SK-N-SH (cell line): Measurements from ENCODE around the gene PPP2R5C. TPM values are rescaled to one million over a fixed set of nuclear protein-coding genes. Genes with fewer than 3 reads are reported as not detected.

Experiments
- CTCF ChIA-PET: fragments of 300-600, 350-600 bp; formaldehyde crosslinking; extraction: SDS; loops from one replicate; lab custom pipeline; 2021; lab: Yijun Ruan, JAX
- POLR2A ChIA-PET: fragments of 350-600 bp; sonication (Branson Sonifier 250); formaldehyde crosslinking; extraction: SDS; loops from one replicate; lab custom pipeline; 2020; ENCODE audit warnings: antibody characterized with exemption, inconsistent platforms; lab: Yijun Ruan, JAX
- DNase-seq: peaks from one replicate; pipeline ENCODE4 v3.0.0; 2012
- H2AFZ ChIP-seq: fragments of 200-600 bp; sonication (generic); 2 replicates; pipeline ENCODE4 v1.8.1; 2016; ENCODE audit warnings: antibody characterized with exemption, mild to moderate bottlenecking, low read depth
- H3F3A ChIP-seq: fragments of 200-600 bp; sonication (generic); replicated peaks from 2 replicates; pipeline ENCODE3; 2016; ENCODE audit warnings: antibody characterized with exemption, mild to moderate bottlenecking; ENCODE audit not compliant: insufficient read depth
- H3K27ac ChIP-seq, 2 experiments: fragments of 200-500 bp in 1 of 2; fragments of 200-600 bp in 1 of 2; sonication (Bioruptor generic) in 1 of 2; sonication (generic), shearing (Covaris generic) in 1 of 2; 2 replicates each; pipeline versions ENCODE4 v1.5.1 to v1.6.1; 2014 to 2016; ENCODE audit warnings: low read depth in 2 of 2, inconsistent platforms in 1 of 2, low read length in 1 of 2, mild to moderate bottlenecking in 1 of 2, mixed read lengths in 1 of 2
- H3K27me3 ChIP-seq: fragments of 200-600 bp; sonication (generic), shearing (Covaris generic); 2 replicates; pipeline ENCODE4 v1.6.1; 2016; ENCODE audit warnings: mixed run types; ENCODE audit not compliant: insufficient read depth
- H3K36me3 ChIP-seq, 2 experiments: fragments of 200-500 bp in 1 of 2; fragments of 200-600 bp in 1 of 2; sonication (Bioruptor generic) in 1 of 2; sonication (generic) in 1 of 2; replicated peaks in 1 of 2; 2 replicates each; pipeline versions ENCODE3 to v1.5.1; 2014 to 2016; ENCODE audit warnings: low read length in 1 of 2, mild to moderate bottlenecking in 1 of 2; ENCODE audit not compliant: insufficient read depth in 2 of 2, control insufficient read depth in 1 of 2
- H3K4me1 ChIP-seq, 2 experiments: fragments of 200-500 bp in 1 of 2; fragments of 200-600 bp in 1 of 2; sonication (Bioruptor generic) in 1 of 2; sonication (generic), shearing (Covaris generic) in 1 of 2; 2 replicates each; pipeline versions ENCODE4 v1.5.1 to v1.6.1; 2014 to 2016; ENCODE audit warnings: low read depth in 1 of 2, low read length in 1 of 2, mixed run types in 1 of 2; ENCODE audit not compliant: insufficient read depth in 2 of 2, control insufficient read depth in 1 of 2
- H3K4me2 ChIP-seq: fragments of 200-600 bp; sonication (generic), shearing (Covaris generic); 2 replicates; pipeline ENCODE4 v1.6.1; 2017; ENCODE audit warnings: mixed run types
- H3K4me3 ChIP-seq, 2 experiments: fragments of 200-500 bp in 1 of 2; fragments of 200-600 bp in 1 of 2; sonication (Bioruptor generic) in 1 of 2; sonication (generic), shearing (Covaris generic) in 1 of 2; 2 replicates each; pipeline versions ENCODE4 v1.5.1 to v1.8.1; 2014 to 2016; ENCODE audit warnings: low read depth in 2 of 2, inconsistent platforms in 1 of 2, low read length in 1 of 2, mild to moderate bottlenecking in 1 of 2, mixed read lengths in 1 of 2, moderate library complexity in 1 of 2
- H3K79me2 ChIP-seq: fragments of 200-600 bp; sonication (generic); 2 replicates; pipeline ENCODE4 v1.8.1; 2017; ENCODE audit warnings: mild to moderate bottlenecking; ENCODE audit not compliant: insufficient read depth
- H3K9ac ChIP-seq: fragments of 200-600 bp; sonication (generic); 2 replicates; pipeline ENCODE4 v1.6.1; 2017; ENCODE audit warnings: mixed run types
- H3K9me2 ChIP-seq: fragments of 200-600 bp; sonication (generic); 2 replicates; pipeline ENCODE4 v1.6.1; 2017; ENCODE audit warnings: mixed run types
- H3K9me3 ChIP-seq: fragments of 200-600 bp; sonication (generic); 2 replicates; pipeline ENCODE4 v1.6.1; 2017; ENCODE audit warnings: mixed run types, mild to moderate bottlenecking, moderate library complexity
- H4K20me1 ChIP-seq: fragments of 200-600 bp; sonication (generic); 2 replicates; pipeline ENCODE4 v1.6.1; 2017; ENCODE audit warnings: mild to moderate bottlenecking, mixed run types; ENCODE audit not compliant: insufficient read depth
- CHD2 ChIP-seq: fragments of 150-350 bp; IDR thresholded peaks from 2 replicates; pipeline ENCODE4 v1.6.1; 2018; ENCODE audit warnings: low read length; ENCODE audit not compliant: partially characterized antibody
- ELF1 ChIP-seq: IDR thresholded peaks from 2 replicates; pipeline ENCODE4 v1.4.0; 2012
- EP300 ChIP-seq, 2 experiments: IDR thresholded peaks; 2 replicates each; pipeline versions ENCODE4 v1.4.0 to v1.6.1; 2012; ENCODE audit warnings: borderline replicate concordance in 1 of 2, low read depth in 1 of 2, low read length in 1 of 2
- FOSL2 ChIP-seq: IDR thresholded peaks from 2 replicates; pipeline ENCODE4 v1.4.0; 2012; ENCODE audit warnings: low read depth, mild to moderate bottlenecking, moderate library complexity, borderline replicate concordance
- GABPA ChIP-seq: IDR thresholded peaks from 2 replicates; pipeline ENCODE4 v1.4.0; 2012; ENCODE audit warnings: low read depth, mild to moderate bottlenecking
- GATA2 ChIP-seq: sonication (generic); formaldehyde crosslinking; IDR thresholded peaks from 2 replicates; pipeline ENCODE4 v1.5.0; 2020; ENCODE audit warnings: mild to moderate bottlenecking, missing genetic modification reagents
- MEF2A ChIP-seq: IDR thresholded peaks from 2 replicates; pipeline ENCODE4 v1.4.0; 2012; ENCODE audit warnings: low read depth, borderline replicate concordance
- MXI1 ChIP-seq: IDR thresholded peaks from 2 replicates; pipeline ENCODE4 v1.6.1; 2012; ENCODE audit warnings: mild to moderate bottlenecking, low read depth, low read length, improper control_type of control experiment
- NFIC ChIP-seq: IDR thresholded peaks from 2 replicates; pipeline ENCODE4 v1.4.0; 2012; ENCODE audit warnings: borderline replicate concordance
- RAD21 ChIP-seq: IDR thresholded peaks from 2 replicates; pipeline ENCODE4 v1.6.1; 2012; ENCODE audit warnings: mild to moderate bottlenecking, low read length
- SIN3A ChIP-seq: IDR thresholded peaks from 2 replicates; pipeline ENCODE4 v1.6.1; 2012; ENCODE audit warnings: low read depth, mild to moderate bottlenecking, low read length, moderate library complexity, borderline replicate concordance
- TAF1 ChIP-seq: IDR thresholded peaks from 2 replicates; pipeline ENCODE4 v1.6.1; 2012; ENCODE audit warnings: low read depth, mild to moderate bottlenecking, low read length, moderate library complexity, borderline replicate concordance
- TCF12 ChIP-seq: IDR thresholded peaks from 2 replicates; pipeline ENCODE4 v1.4.0; 2012
- TEAD4 ChIP-seq: IDR thresholded peaks from 2 replicates; pipeline ENCODE4 v1.4.0; 2012; ENCODE audit warnings: mild to moderate bottlenecking, borderline replicate concordance; ENCODE audit not compliant: insufficient read depth
- WGBS: methylation state at CpG from one replicate; pipeline ENCODE4 v1.1.6; 2017; ENCODE audit warnings: low lambda C conversion rate; 5-methylcytosine and 5-hydroxymethylcytosine counted together
- polyA plus RNA-seq, 3 experiments: library from polyadenylated mRNA; depleted of rRNA; stranded (reverse); fragments of >200 nt; gene quantifications; 2 replicates each; pipeline ENCODE4 v1.2.3, GENCODE V29; 2012
- TF ChIP-seq, protein P1 (sequence below): IDR thresholded peaks from 2 replicates; pipeline ENCODE4 v1.4.0; 2012; ENCODE audit warnings: low read depth, borderline replicate concordance
- TF ChIP-seq, protein P2 (sequence below): IDR thresholded peaks from 2 replicates; pipeline ENCODE4 v1.4.0; 2012; ENCODE audit warnings: low read depth
- TF ChIP-seq, protein P3 (sequence below): IDR thresholded peaks from 2 replicates; pipeline ENCODE4; 2012
- TF ChIP-seq, protein P4 (sequence below): IDR thresholded peaks from 2 replicates; pipeline ENCODE4 v1.6.1; 2012; ENCODE audit warnings: mild to moderate bottlenecking, low read depth, low read length, moderate library complexity

Gene PPP2R5C
- polyA plus RNA-seq, 1 of the 3 experiments (the other 2 are of a cell fraction): 43.7 TPM

DNA sequence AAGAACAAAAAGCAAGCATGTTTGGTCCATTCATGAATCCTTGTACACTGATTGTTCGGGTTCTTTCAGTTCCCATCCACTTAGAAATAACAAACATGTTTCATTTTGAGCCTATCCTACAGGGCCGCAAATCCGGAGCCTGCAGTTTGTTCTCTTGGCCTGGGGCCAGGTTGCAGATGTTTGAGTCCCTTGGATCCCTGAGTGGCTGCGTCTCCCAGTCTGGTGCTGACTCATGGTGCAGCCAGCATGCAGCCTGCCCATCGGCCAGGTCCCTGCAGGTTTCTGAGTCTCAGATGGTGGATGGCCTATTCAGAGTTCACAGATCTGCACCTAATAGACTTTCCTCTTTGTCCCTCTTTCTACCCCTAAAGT, 201.0 kb downstream of the PPP2R5C start (continued):
- TF ChIP-seq, protein P1, sequence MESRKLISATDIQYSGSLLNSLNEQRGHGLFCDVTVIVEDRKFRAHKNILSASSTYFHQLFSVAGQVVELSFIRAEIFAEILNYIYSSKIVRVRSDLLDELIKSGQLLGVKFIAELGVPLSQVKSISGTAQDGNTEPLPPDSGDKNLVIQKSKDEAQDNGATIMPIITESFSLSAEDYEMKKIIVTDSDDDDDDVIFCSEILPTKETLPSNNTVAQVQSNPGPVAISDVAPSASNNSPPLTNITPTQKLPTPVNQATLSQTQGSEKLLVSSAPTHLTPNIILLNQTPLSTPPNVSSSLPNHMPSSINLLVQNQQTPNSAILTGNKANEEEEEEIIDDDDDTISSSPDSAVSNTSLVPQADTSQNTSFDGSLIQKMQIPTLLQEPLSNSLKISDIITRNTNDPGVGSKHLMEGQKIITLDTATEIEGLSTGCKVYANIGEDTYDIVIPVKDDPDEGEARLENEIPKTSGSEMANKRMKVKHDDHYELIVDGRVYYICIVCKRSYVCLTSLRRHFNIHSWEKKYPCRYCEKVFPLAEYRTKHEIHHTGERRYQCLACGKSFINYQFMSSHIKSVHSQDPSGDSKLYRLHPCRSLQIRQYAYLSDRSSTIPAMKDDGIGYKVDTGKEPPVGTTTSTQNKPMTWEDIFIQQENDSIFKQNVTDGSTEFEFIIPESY: no peak
- TF ChIP-seq, protein P2, sequence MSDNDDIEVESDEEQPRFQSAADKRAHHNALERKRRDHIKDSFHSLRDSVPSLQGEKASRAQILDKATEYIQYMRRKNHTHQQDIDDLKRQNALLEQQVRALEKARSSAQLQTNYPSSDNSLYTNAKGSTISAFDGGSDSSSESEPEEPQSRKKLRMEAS: peak; percentile 57; the same call in 1 of the 2 replicates
- peak; percentile 90 for TF ChIP-seq NFIC

DNA sequence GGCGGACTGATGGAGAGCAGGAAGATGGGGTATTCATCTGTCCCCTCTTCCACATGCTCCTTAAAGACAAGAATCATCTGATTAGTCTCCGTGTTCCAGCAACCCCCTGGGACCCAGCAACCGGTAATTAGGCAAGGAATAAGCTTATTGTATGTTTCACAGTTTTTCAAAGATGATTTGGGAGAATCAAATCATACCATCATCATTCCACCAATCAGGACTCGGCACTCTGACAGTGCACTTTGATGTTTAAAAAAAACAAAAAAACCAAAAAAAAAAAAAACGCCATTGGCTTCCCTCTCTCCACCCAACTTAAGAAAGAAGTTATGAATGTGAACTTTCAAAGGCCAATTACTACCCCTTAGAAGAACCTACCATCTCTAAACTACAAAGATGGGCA, 201.5 kb downstream of the PPP2R5C start:
- Histone ChIP-seq H3K27me3 (no peaks in the 10 kb centered on the region), H3K9me2 (no peaks in the 10 kb centered on the region), H3K4me2 (peak overlapping the region; percentile 44; the same call in 1 of the 2 replicates), H3K4me3 (no peak overlapping the region), H3K36me3 (peaks cover 0 to 15% of the 10 kb centered on the region in 2 experiments), H3K4me1 (peaks cover 22 to 37% of the 10 kb centered on the region in 2 experiments; a peak in 3 of 4 replicates), H3K27ac (peak overlapping the region; percentile 53 to 92), H2AFZ (peak overlapping the region; percentile 38; the same call in 1 of the 2 replicates), H3K9me3 (no peaks in the 10 kb centered on the region), H3K79me2 (peaks cover 37% of the 10 kb centered on the region), H3F3A (peaks cover 10% of the 10 kb centered on the region), H3K9ac (no peak overlapping the region), H4K20me1 (peaks cover 23% of the 10 kb centered on the region)
- ChIA-PET CTCF (interaction anchor here (1.0 to 4.6 kb wide), 5 partner anchors 83 to 256 kb away, joined by 3 to 33 read pairs (median 3); no protein-coding TSS in a partner anchor), POLR2A (interaction anchor here (0.6 kb wide), 1 partner anchor 153 kb away, joined by 3 read pairs; no protein-coding TSS in a partner anchor)
- 83% methylated on average over 5 of the region's 5 CpGs for WGBS
- DNase-seq: no peak
- no peak for TF ChIP-seq SIN3A
- TF ChIP-seq FOSL2: no peak
- no peak for TF ChIP-seq TCF12
- no peak for TF ChIP-seq EP300 (IDR thresholded peaks at IDR 0.05; ENCODE audit: borderline replicate concordance in 1 of 2, low read depth in 1 of 2, low read length in 1 of 2)
- no peak for TF ChIP-seq MEF2A
- no peak for TF ChIP-seq TEAD4
- TF ChIP-seq RAD21: no peak
- TF ChIP-seq, protein P3, sequence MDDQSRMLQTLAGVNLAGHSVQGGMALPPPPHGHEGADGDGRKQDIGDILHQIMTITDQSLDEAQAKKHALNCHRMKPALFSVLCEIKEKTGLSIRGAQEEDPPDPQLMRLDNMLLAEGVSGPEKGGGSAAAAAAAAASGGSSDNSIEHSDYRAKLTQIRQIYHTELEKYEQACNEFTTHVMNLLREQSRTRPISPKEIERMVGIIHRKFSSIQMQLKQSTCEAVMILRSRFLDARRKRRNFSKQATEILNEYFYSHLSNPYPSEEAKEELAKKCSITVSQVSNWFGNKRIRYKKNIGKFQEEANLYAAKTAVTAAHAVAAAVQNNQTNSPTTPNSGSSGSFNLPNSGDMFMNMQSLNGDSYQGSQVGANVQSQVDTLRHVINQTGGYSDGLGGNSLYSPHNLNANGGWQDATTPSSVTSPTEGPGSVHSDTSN: no peak
- no peak for TF ChIP-seq ELF1
- no peak for TF ChIP-seq CHD2
- TF ChIP-seq TAF1: no peak
- no peak for TF ChIP-seq NFIC
- TF ChIP-seq GATA2 (CRISPR knock-in tag): no peak
- TF ChIP-seq, protein P1: no peak
- no peak for TF ChIP-seq GABPA
- TF ChIP-seq, protein P4, sequence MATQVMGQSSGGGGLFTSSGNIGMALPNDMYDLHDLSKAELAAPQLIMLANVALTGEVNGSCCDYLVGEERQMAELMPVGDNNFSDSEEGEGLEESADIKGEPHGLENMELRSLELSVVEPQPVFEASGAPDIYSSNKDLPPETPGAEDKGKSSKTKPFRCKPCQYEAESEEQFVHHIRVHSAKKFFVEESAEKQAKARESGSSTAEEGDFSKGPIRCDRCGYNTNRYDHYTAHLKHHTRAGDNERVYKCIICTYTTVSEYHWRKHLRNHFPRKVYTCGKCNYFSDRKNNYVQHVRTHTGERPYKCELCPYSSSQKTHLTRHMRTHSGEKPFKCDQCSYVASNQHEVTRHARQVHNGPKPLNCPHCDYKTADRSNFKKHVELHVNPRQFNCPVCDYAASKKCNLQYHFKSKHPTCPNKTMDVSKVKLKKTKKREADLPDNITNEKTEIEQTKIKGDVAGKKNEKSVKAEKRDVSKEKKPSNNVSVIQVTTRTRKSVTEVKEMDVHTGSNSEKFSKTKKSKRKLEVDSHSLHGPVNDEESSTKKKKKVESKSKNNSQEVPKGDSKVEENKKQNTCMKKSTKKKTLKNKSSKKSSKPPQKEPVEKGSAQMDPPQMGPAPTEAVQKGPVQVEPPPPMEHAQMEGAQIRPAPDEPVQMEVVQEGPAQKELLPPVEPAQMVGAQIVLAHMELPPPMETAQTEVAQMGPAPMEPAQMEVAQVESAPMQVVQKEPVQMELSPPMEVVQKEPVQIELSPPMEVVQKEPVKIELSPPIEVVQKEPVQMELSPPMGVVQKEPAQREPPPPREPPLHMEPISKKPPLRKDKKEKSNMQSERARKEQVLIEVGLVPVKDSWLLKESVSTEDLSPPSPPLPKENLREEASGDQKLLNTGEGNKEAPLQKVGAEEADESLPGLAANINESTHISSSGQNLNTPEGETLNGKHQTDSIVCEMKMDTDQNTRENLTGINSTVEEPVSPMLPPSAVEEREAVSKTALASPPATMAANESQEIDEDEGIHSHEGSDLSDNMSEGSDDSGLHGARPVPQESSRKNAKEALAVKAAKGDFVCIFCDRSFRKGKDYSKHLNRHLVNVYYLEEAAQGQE: no peak
- no peak for TF ChIP-seq MXI1
